ENCODE data around the gene QDPR.
"Not testable (repeated sequence)": the region's sequence is repeated elsewhere in the genome, so short reads cannot be mapped to it uniquely, and the experiment has no call there.

QDPR gene

GRCh38 chr4:17511950-17512795 is at the start of gene QDPR:
QDPR (minus strand) TSS chr4:17512090; CDS start chr4:17512054, 36 bp downstream.
- no peak for FAIRE-seq

GRCh38 chr4:17561195-17561909 is 49.5 kb upstream of the QDPR start:
- no peak for FAIRE-seq

GRCh38 chr4:17560065-17560673 is 48.3 kb upstream of the QDPR start:
- no peak for FAIRE-seq

- FAIRE-seq: no peak
Measured at GRCh38 chr4:17559709-17560048, 47.8 kb upstream of the QDPR start.

- peak; percentile 82 for FAIRE-seq
Measured at GRCh38 chr4:17558941-17559708, 47.2 kb upstream of the QDPR start.

- FAIRE-seq: no peak
Measured at GRCh38 chr4:17557880-17558279, 46.0 kb upstream of the QDPR start.

GRCh38 chr4:17556498-17556897 is 44.6 kb upstream of the QDPR start:
- FAIRE-seq: no peak

- FAIRE-seq: no peak
Measured at GRCh38 chr4:17554568-17554967, 42.7 kb upstream of the QDPR start.

- no peak for FAIRE-seq
Measured at GRCh38 chr4:17552427-17552826, 40.5 kb upstream of the QDPR start.

GRCh38 chr4:17550549-17550948 is 38.7 kb upstream of the QDPR start:
- FAIRE-seq: no peak

GRCh38 chr4:17546678-17547077 is 34.8 kb upstream of the QDPR start:
- FAIRE-seq: no peak

GRCh38 chr4:17546222-17546621 is 34.3 kb upstream of the QDPR start:
- no peak for FAIRE-seq

- no peak for FAIRE-seq
Measured at GRCh38 chr4:17545374-17546140, 33.7 kb upstream of the QDPR start.

- FAIRE-seq: no peak
Measured at GRCh38 chr4:17544831-17545234, 32.9 kb upstream of the QDPR start.

GRCh38 chr4:17544205-17544604 is 32.3 kb upstream of the QDPR start:
- FAIRE-seq: no peak

GRCh38 chr4:17537060-17537459 is 25.2 kb upstream of the QDPR start:
- not testable (repeated sequence) for FAIRE-seq

GRCh38 chr4:17535906-17536305 is 24.0 kb upstream of the QDPR start:
- FAIRE-seq: no peak

GRCh38 chr4:17535242-17535641 is 23.4 kb upstream of the QDPR start:
- FAIRE-seq: no peak

- no peak for FAIRE-seq
Measured at GRCh38 chr4:17534705-17535104, 22.8 kb upstream of the QDPR start.

GRCh38 chr4:17531538-17532285 is 19.8 kb upstream of the QDPR start:
- FAIRE-seq: no peak

- FAIRE-seq: no peak
Measured at GRCh38 chr4:17528551-17529165, 16.8 kb upstream of the QDPR start.

Data from islet of Langerhans (tissue), 1 donor.